ENCODE data around the gene FBLL1. TPM values are rescaled to one million over a fixed set of nuclear protein-coding genes. Genes with fewer than 3 reads are reported as not detected.

FBLL1 gene
- total RNA-seq, 1 experiment from 2014 or later: 7.5 TPM

DNA sequence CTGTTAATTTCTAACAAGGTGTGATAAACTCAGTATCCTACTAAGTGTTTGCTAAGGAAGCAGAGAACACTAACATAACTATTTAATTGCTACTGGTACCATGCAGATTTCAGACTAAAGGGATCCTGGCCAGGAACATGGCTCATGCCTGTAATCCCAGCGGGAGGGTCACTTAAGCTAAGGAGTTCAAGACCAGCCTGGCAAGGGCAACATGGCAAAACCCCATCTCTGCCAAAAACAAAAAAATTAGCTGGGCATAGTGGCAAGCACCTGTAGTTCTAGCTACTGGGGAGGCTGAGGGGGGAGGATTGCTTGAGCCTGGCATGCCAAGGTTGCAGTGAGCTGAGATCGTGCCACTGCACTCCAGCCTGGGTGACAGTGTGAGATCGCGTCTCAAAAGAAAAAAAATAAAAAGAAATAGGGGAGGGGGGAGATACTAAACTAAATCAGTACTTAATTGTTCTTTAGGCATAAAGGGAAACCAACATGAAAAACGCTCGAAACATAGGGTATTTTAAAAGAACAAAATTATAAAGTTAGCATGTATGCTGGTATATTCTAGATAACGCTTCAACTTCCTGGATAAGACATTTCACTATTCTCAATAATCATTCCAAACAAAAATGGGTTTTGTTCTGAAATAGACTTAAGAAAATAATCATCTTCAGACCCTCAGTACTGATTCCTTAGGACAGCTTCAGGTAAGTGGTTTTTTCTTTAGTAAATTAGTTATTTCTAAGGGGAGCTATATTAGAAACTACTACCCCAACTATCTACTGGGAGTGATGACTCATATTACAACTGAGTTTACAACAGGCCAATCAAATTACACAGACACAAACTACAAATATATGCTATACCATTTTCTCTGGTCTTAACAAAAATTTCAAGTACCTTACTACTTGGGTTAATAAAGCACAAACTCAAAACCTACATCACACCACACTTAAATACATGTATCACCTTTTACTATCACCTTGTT, 46.6 kb downstream of the FBLL1 start:
- peak overlapping the region; percentile 37; the same call in 1 of the 2 replicates for H3K27ac ChIP-seq (ENCODE audit: low read length)

DNA sequence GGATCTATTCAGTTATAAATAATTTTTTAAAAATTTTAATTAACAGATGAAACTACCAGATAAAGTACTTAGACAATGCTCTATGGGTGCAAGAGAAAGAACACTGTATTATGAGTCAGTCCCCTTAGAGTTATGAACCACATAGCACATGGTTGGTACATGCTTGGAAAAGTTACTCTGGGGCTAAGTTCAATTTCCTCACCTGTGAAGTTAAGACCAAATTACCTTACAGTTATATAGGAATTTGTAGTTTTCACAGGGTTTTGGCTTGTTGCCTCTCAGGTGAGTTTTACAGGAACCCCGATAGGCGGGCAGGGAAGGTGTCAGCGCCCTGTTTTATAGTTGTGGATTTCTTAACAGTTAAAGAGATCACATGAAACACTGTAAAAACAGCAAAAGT, 48.9 kb downstream of the FBLL1 start:
- H3K4me3 ChIP-seq (ENCODE audit: low read depth in 2 of 2, low read length in 2 of 2): peak overlapping the region; percentile 98 to 99

More for the DNA sequence above, 46.6 kb downstream of the FBLL1 start:
- in situ Hi-C loops (cut with HindIII; ENCODE audit: low pct_unique_long_range_greater_than_20kb, low sequenced_read_pairs): no loop called here
- no peaks in the 10 kb centered on the region for H3K9me3 ChIP-seq (ENCODE audit: control insufficient read depth, insufficient read depth, low read depth, low read length)
- peaks cover 2% of the 10 kb centered on the region for H3K36me3 ChIP-seq (ENCODE audit: control insufficient read depth, insufficient read depth, low read length)
- ChIA-PET CTCF (no interaction called here), POLR2A (interaction anchor here (0.6 to 0.7 kb wide), 2 partner anchors 9 to 71 kb away, joined by 3 read pairs; no protein-coding TSS in a partner anchor)
- DNase-seq (ENCODE audit: low read depth, low spot score): no peak
- no peaks in the 10 kb centered on the region for H3K27me3 ChIP-seq (ENCODE audit: control insufficient read depth, insufficient read depth, low read length)
- TF ChIP-seq, protein P1, sequence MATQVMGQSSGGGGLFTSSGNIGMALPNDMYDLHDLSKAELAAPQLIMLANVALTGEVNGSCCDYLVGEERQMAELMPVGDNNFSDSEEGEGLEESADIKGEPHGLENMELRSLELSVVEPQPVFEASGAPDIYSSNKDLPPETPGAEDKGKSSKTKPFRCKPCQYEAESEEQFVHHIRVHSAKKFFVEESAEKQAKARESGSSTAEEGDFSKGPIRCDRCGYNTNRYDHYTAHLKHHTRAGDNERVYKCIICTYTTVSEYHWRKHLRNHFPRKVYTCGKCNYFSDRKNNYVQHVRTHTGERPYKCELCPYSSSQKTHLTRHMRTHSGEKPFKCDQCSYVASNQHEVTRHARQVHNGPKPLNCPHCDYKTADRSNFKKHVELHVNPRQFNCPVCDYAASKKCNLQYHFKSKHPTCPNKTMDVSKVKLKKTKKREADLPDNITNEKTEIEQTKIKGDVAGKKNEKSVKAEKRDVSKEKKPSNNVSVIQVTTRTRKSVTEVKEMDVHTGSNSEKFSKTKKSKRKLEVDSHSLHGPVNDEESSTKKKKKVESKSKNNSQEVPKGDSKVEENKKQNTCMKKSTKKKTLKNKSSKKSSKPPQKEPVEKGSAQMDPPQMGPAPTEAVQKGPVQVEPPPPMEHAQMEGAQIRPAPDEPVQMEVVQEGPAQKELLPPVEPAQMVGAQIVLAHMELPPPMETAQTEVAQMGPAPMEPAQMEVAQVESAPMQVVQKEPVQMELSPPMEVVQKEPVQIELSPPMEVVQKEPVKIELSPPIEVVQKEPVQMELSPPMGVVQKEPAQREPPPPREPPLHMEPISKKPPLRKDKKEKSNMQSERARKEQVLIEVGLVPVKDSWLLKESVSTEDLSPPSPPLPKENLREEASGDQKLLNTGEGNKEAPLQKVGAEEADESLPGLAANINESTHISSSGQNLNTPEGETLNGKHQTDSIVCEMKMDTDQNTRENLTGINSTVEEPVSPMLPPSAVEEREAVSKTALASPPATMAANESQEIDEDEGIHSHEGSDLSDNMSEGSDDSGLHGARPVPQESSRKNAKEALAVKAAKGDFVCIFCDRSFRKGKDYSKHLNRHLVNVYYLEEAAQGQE (IDR thresholded peaks at IDR 0.05; ENCODE audit: insufficient read depth in 1 of 2, low read depth in 2 of 2, low read length in 1 of 2): no peak
- TF ChIP-seq SIN3A (IDR thresholded peaks at IDR 0.05; ENCODE audit: borderline replicate concordance, insufficient read depth, low read depth, low read length): no peak
- TF ChIP-seq, protein P2, sequence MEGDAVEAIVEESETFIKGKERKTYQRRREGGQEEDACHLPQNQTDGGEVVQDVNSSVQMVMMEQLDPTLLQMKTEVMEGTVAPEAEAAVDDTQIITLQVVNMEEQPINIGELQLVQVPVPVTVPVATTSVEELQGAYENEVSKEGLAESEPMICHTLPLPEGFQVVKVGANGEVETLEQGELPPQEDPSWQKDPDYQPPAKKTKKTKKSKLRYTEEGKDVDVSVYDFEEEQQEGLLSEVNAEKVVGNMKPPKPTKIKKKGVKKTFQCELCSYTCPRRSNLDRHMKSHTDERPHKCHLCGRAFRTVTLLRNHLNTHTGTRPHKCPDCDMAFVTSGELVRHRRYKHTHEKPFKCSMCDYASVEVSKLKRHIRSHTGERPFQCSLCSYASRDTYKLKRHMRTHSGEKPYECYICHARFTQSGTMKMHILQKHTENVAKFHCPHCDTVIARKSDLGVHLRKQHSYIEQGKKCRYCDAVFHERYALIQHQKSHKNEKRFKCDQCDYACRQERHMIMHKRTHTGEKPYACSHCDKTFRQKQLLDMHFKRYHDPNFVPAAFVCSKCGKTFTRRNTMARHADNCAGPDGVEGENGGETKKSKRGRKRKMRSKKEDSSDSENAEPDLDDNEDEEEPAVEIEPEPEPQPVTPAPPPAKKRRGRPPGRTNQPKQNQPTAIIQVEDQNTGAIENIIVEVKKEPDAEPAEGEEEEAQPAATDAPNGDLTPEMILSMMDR (IDR thresholded peaks at IDR 0.05): no peak
- TF ChIP-seq TCF7L2 (IDR thresholded peaks at IDR 0.05; ENCODE audit: low read depth, low read length): no peak
- no peak for TF ChIP-seq POLR2AphosphoS5 (IDR thresholded peaks at IDR 0.05; ENCODE audit: low read depth, low read length)
- ATAC-seq: no peak
- intact Hi-C loops (cut with micrococcal nuclease; ENCODE audit: unreplicated experiment): no loop called here
- H3K4me3 ChIP-seq (ENCODE audit: low read depth in 2 of 2, low read length in 2 of 2): no peak overlapping the region
- no TSS peak for BruUV-seq (replicated peaks)
- peaks cover 20% of the 10 kb centered on the region for H3K4me1 ChIP-seq (ENCODE audit: control insufficient read depth, insufficient read depth, low read length)

More for the DNA sequence above, 48.9 kb downstream of the FBLL1 start:
- intact Hi-C loops (cut with micrococcal nuclease; ENCODE audit: unreplicated experiment) (no loop called here), in situ Hi-C loops (cut with HindIII; ENCODE audit: low pct_unique_long_range_greater_than_20kb, low sequenced_read_pairs) (no loop called here)
- Histone ChIP-seq H3K27me3 (ENCODE audit: control insufficient read depth, insufficient read depth, low read length) (no peaks in the 10 kb centered on the region), H3K27ac (ENCODE audit: low read length) (peak overlapping the region; percentile 96), H3K4me1 (ENCODE audit: control insufficient read depth, insufficient read depth, low read length) (peaks cover 17% of the 10 kb centered on the region), H3K36me3 (ENCODE audit: control insufficient read depth, insufficient read depth, low read length) (peaks cover 2% of the 10 kb centered on the region), H3K9me3 (ENCODE audit: control insufficient read depth, insufficient read depth, low read depth, low read length) (no peaks in the 10 kb centered on the region)
- POLR2A ChIA-PET: no interaction called here
- TSS peak; percentile 75 for BruUV-seq (replicated peaks)
- CTCF ChIA-PET: no interaction called here
- TF ChIP-seq POLR2AphosphoS5 (IDR thresholded peaks at IDR 0.05; ENCODE audit: low read depth, low read length): no peak
- TF ChIP-seq, protein P1 (IDR thresholded peaks at IDR 0.05; ENCODE audit: insufficient read depth in 1 of 2, low read depth in 2 of 2, low read length in 1 of 2): no peak
- TF ChIP-seq, protein P2 (IDR thresholded peaks at IDR 0.05): no peak
- no peak for TF ChIP-seq SIN3A (IDR thresholded peaks at IDR 0.05; ENCODE audit: borderline replicate concordance, insufficient read depth, low read depth, low read length)
- TF ChIP-seq TCF7L2 (IDR thresholded peaks at IDR 0.05; ENCODE audit: low read depth, low read length): no peak
- DNase-seq (ENCODE audit: low read depth, low spot score) (peak; percentile 10), ATAC-seq (no peak)

All from Panc1 (cell line).